Activated CD8-positive, alpha-beta memory T cell treated with anti-CD3 and anti-CD28 coated beads, Interleukin-2, amount 50 U/mL, for 1 hour (primary cell): ENCODE measurements around the gene ARID5A.

Source experiments
- DNase-seq: peaks from one replicate; pipeline ENCODE4 v3.0.0-alpha.2; 2020; ENCODE audit errors: extremely low read depth

Gene ARID5A

GRCh38 chr2:96601382-96602292 lies 65.1 kb downstream of the ARID5A start:
- no peak for DNase-seq
